GM18526 (cell line): ENCODE measurements around the gene TMEM9.

Experiments used
- POLR2A ChIP-seq: IDR thresholded peaks from 3 replicates; pipeline ENCODE4 v1.6.1; 2011; ENCODE audit not compliant: insufficient read length; ENCODE audit errors: extremely low read depth

The TMEM9 gene

DNA sequence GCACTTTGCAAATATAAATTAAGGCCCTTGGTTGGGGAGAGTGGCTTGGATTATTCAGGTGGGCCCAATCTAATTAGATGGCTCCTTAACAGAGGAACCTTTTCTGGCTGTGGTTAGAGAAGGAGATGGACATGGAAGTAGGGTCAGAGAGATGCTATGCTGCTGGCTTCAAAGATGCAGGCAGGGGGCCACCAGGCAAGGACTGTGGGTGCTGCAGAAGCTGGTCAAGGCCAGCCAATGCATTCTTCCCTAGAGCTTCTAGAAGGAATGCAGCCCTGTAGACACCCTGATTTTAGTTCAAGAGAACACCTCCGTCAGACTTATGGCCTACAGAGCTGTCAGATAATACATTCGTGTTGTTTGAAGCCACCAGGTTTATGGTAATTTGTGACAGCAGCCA is 3.7 kb upstream of the TMEM9 start:
- TF ChIP-seq POLR2A: no peak

DNA sequence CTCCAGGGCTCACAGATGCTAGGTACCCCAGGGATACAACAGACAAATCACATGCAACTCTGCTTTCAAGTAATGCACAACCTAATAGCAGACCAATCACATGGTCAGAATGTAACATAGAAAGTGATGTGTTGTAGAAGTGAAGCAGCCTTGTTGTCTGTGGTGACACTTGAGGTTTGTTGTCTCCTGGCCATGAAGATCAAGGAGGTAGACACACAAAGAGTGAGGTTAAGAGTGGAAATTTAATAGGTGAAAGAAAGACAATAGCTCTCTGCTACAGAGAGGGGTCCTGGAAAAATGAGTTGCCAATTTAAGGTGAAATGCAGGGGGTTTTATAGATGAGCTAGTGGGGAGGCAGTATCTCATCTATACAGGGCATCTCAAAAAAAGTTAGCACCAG is 2.5 kb upstream of the TMEM9 start:
- no peak for TF ChIP-seq POLR2A

DNA sequence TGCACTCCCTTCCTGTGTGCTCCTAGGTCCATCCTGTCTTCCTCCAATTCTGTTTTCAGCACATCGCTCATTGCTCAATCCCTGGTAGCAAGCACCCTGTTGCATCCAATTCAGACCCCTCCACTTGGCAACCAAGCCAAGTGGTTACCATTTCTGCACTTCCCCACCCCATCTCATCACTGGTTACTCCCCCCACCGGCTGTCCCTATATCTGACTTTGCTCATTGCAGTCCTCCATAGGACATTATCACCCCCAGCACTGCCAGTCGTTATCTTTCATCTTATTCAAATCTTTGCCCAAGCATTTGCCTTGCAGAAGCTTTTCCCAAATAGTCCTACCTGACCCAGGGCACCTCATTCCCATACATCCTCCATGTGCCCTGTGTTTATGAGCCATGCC is 2.1 kb upstream of the TMEM9 start:
- no peak for TF ChIP-seq POLR2A

DNA sequence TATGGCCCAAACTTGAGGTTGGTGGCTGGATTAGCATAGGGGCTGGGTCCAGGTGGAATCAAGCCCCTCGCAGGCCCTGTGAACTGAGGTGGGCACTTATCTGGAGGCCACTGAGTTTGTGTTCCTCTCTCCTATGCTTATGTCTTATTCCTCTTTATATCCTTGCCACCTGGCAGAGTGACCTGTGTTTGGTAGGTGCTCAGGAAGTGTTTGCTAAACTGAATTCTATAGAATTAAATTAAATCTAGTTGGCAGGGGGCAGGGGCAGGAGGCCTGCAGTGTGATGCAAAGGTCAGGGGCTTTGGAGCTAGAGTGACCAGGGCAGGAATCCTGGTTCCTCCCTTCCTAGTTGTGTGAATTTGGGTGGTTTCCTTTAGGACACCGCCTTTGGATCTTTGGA is 1.1 kb upstream of the TMEM9 start:
- no peak for TF ChIP-seq POLR2A

DNA sequence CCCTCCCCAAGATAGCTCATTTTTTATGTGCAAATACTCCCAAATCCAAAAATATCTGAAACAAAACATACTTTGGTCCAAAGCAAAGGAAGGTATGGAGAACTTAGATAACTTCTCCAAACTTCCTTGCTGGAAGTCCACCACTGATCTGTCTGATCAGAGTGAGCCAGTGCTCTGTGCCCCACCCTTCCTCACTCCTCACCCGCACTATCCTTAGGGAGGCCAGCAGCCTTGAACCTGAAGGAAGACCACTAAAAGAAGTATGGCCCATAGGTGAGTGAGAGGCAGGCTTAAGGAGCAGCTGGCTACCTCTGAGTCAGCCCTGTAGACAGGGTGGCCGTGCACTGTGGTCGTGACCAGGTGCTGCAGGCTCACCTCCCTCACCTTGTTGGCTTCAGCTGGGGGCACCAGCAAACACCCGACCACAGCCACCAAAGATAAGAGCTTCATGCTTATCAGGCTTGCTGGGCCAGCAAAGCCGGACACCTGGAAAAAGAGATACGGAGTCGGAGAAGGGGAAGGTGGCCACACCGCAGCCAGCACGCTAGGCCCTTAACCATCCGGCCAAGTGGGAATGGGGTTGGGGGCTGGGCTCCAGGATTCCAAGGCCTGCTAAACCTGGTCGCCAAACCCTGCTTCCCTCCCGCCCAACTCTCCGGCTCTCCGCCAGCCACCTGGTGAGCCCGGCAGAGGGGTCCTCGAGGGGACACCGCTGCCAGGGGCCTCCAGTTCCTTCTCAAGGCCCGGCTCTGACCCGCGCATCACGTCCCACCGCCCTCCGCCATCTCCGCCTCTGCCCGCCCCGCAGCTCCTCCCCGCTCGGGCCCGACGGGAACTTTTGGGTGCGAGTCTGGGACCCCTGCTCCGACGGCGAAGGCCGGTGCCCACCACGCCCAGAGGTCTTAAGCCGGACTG is 543 bp downstream of the TMEM9 start:
- no peak for TF ChIP-seq POLR2A

DNA sequence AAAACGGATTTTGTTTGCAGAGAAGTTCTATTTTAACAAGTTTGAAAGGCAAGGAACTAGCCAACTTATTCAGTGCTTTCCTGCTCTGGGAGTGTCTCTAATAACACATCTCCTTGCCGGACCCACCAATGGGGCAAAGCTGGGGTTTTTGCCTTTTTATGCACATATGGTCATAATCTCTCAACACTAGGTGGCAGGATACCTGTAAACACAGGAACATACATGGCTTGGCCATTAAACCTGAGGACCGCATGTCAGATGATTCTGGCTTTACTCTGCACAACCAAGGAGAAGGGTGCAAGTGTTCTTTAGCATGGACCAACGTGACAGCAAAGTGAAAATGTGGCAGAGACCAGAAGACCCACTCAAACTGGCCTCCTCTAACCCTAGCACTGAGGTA is 4.9 kb downstream of the TMEM9 start:
- no peak for TF ChIP-seq POLR2A

DNA sequence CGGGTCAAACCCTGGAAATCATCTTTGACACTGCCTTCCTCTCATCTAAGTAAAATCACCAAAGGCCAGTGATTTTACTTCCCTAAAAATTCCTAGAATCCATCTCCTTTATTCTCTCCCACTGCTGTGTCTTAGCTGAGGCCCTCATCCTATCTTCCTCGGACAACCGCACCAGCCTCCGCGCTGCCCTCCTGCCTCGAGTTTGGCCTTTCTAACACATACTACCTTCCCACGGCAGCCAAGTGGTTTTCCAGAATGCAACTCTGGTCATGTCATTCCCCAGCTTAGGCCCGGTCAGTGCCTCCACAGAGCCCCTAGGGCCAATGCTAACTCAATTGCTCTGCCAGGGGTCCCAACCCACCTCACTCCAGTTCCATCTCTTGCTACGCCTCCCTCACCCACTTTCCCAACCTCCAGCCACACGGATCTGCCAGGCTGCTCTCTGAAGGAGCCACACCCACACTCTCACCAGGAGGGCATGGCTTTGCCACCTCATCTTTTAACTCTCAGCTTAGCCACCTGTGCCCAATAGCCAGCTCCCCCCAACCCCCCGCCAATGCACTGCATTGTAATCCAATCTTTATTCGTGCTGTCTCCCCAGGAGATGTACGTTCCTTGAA is 6.8 kb downstream of the TMEM9 start:
- no peak for TF ChIP-seq POLR2A

- TF ChIP-seq POLR2A: no peak
Measured at GRCh38 chr1:201146626-201147390, 7.5 kb downstream of the TMEM9 start.

- no peak for TF ChIP-seq POLR2A
Measured at GRCh38 chr1:201145816-201146215, 8.5 kb downstream of the TMEM9 start.

GRCh38 chr1:201145132-201145531 is 9.1 kb downstream of the TMEM9 start:
- no peak for TF ChIP-seq POLR2A

- no peak for TF ChIP-seq POLR2A
Measured at GRCh38 chr1:201144701-201145100, 9.6 kb downstream of the TMEM9 start.

DNA sequence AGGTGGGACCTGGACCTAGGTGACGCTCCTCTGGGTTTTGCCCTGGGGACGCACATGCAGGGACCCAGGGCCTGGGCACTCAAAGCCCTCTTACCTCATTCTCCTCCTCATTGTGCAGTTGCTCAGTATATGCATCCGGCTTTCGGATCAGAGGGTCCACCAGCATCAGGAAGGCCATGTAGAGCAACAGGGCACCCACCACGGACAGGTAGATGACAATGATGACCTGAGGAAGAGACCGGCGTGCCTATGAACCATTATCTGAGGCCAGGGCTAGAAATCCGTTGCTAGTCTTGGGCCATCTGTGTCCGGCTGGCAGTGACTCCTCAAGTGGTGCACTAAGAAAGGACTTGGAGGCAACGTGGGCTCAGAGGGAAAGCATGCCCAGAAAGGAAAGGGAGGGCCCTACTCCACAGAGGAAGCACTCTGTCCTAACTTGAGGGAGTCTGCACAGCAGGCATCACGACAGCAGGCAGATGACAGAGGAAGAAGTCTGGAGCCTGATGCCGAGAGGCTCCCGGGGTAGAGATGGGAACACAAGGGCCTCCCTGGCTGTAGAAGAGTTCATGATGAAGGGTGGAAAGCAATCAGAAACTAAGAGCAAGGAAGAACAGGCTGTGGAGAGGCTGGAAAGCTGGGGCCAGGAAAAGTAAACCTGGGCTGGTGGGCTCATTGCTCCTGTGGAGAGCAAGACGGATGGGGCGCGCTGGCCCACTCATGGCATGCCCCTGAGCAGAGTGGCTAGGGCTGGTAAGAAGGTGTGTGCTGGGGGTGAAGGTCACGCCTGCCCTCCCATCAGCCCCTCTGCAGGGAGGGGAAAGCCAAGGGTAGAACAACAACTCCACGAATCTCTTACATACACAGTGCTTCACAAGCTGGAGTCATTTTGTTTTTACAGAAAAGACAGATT is 10.3 kb downstream of the TMEM9 start:
- no peak for TF ChIP-seq POLR2A

GRCh38 chr1:201142849-201143725 is 11.2 kb downstream of the TMEM9 start:
- TF ChIP-seq POLR2A: no peak
